Measurements from ENCODE around the gene CNGB1.
"Not testable (repeated sequence)": the region's sequence is repeated elsewhere in the genome, so short reads cannot be mapped to it uniquely, and the experiment has no call there.

DNA sequence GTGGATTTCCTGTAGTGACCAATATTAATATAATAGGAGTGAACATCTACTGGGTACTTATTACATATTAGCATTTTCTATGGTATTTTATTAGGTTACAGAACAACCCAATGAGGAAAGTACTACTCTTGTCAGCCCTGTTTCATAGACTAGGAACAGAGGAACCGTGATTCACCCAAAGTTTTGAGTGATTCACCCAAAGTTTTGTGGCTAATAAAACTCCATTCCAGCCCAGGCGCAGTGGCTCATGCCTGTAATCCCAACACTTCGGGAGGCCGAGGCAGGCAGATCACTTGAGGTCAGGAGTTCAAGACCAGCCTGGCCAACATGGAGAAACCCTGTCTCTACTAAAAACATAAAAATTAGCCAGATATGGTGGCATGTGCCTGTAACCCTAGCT lies 135.5 kb downstream of the CNGB1 start:
- not testable (repeated sequence) for TF ChIP-seq EZH2 (IDR thresholded peaks at IDR 0.05; ENCODE audit: borderline replicate concordance, low read length); CTCF (conservative IDR thresholded peaks at IDR 0.05 in 1 of 2, IDR thresholded peaks at IDR 0.05 in 1 of 2; ENCODE audit: extremely low read depth in 1 of 2, insufficient read depth in 1 of 2, low read depth in 1 of 2, low read length in 2 of 2)

All from mammary epithelial cell (primary cell).